ENCODE results near the gene MKNK2.

MKNK2 gene

GRCh38 chr19:2080336-2080988, 29.4 kb upstream of the MKNK2 start:
- DNase-seq (ENCODE audit: low read depth in 2 of 2) = no peak

- no peak for DNase-seq (ENCODE audit: low read depth in 2 of 2)
Observed at GRCh38 chr19:2079865-2080301, 28.8 kb upstream of the MKNK2 start.

DNA sequence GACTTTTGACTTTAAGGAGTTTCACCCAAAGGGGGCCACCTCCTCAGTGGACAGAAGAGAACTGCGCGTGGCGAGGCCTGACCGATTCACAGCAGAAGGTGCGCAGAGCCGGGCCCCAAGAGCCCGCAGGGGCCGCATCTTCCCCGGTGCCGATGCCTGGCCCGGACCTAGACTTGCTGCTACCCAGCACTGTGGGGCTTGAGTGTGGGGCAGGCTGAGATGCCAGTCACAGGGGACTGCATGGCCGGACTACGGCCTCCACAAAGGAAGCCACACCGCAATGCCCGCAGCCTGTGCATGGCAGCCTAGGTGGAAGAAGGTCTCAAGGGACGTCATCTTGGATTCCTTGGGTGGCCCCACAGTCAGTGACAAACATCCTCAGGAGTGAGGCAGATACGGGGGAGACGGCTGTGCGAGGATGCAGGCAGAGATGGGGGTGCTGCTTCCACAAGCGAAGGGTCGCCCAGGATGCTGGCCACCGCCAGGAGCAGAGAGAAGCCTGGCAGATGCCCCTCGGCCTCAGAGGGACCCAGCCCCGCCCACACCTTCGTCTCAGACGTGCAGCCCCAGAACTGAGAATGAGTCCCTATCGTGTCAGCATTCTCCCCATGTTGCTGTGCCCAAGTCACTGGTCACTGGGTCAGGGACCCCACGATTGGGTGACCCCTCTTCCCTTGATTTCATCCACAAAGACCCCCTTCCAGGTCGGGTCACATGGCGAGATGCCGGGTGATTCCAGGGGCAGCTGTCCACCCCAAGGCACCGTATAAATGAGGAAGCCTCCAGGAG, 28.2 kb upstream of the MKNK2 start:
- DNase-seq (ENCODE audit: low read depth in 2 of 2) = no peak

DNA sequence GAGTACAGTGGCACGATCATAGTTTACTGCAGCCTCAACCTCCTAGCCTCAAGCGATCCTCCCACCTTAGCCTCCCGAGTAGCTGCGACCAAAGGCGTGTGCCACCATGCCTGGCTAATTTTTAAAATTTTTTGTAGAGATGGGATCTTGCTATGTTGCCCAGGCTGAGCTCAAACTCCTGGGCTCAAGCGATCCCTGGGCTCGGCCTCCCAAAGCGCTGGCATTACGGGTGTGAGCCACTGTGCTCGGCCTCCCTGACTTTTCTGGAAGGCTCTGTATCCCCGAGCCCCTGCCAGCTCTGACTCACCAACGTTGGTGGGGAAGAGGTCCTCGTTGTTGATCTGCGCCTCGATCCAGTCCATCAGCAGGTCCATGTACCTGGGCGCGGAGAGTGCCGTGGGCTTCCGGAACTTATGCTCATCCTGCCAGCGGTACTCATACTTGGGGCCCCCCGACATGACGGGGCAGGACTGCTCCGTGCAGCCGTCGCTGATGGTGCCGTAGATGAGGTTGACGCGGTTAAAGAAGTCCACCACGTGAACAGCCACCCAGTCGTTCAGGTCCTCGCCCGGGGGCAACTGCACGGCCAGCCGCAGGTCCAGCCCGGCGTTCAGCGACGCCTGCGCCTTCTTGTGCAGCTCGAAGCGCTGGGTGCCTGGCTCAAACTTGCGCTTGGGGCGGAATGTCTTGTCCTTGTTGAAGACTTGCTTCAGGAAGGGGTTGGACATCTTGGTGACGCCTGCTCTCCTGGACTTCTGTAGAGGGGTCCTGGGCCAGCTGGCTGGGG, 27.0 kb upstream of the MKNK2 start:
- no peak for DNase-seq (ENCODE audit: low read depth in 2 of 2)

DNA sequence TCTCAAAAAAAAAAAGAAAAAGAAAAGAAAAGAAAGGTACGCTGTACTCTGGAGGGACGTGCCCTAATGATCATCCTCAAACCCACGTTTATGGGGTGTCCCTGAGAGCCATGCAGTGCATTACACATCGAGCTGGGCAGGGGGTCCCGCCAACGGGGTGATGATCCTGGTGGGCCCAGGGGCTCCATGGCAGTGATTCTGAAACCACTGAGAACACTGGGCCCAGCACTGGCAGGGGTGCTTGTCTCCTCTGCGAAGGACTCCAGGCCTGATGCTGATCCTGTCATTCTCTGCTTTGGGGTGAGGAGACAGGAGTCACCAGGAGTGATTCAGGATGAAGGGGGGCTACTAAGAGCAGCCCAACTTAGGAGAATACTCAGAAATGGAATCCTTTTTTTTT, 26.4 kb upstream of the MKNK2 start:
- DNase-seq (ENCODE audit: low read depth in 2 of 2) = no peak

DNA sequence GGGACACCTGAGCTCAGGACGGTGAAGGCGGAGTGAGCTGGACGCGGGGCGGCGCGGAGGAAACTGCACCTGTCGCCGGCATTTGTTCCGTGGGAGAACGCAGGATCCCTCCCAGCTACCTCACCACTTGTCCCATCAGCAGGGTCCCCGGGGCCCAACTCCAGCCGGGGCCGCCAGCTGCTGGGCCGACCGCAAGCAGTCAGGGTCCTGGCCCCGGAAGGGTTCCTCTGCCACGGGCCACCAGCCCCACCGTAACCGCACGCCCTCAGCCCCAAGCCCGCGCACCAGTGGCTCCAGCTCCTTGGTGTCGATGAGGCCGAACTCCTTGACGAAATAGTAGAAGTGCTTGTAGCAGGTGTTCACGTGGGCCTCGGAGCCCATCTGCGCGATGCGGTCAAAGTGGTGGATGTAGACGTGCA, 25.5 kb upstream of the MKNK2 start:
- DNase-seq (ENCODE audit: low read depth in 2 of 2) = no peak

- no peak for DNase-seq (ENCODE audit: low read depth in 2 of 2)
Observed at GRCh38 chr19:2072757-2073551, 21.9 kb upstream of the MKNK2 start.

DNA sequence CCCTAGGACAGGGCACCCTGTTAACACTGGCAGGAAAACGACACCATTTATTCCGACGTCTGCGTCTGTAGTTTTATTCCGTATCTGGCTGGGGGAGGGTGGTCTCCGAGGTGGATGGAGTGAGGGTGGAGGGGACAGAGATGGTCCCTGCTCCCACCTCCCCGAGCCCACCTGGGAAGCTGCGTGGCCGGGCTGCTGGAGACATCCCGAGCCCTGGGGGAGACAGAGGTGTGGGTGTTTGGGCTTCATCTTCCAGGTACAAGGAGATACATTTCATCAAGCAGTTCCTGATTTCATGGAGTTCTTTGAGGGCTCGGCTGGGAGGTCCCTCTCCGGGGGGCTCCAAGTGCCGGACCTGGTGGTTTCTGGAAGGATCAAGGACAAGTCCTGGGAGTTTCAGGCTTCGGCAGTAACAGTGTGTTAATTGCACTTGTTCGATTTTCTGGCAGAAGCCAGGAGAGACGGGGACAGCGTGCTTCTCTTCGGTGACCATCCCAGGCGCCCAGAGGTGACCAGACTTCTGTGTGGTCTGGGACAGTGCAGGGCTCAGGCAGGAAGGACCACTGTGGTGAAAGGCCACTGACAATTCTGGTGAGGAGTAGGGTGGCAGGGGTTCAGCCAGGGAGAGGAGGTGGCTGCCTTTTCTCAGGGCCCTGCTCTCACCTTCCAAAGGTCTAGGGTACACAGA, 20.1 kb upstream of the MKNK2 start:
- no peak for DNase-seq (ENCODE audit: low read depth in 2 of 2)

DNA sequence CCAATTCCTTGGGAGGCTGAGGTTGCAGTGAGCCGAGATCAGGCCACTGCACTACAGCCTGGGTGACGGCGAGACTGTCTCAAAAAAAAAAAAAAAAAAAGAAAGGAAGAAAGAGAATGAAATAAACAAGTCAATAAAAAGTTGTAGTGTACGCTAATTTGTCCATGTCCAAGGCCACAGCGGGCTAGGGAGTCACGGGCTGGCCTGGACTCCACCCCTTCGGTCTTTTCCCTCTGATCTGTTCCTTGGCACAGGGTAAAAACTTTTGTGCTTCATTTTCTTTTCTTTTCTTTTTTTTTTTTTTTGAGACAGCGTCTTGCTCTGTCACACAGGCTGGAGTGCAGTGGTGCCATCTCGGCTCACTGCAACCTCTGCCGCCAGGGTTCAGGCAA, 19.4 kb upstream of the MKNK2 start:
- no peak for DNase-seq (ENCODE audit: low read depth in 2 of 2)

DNA sequence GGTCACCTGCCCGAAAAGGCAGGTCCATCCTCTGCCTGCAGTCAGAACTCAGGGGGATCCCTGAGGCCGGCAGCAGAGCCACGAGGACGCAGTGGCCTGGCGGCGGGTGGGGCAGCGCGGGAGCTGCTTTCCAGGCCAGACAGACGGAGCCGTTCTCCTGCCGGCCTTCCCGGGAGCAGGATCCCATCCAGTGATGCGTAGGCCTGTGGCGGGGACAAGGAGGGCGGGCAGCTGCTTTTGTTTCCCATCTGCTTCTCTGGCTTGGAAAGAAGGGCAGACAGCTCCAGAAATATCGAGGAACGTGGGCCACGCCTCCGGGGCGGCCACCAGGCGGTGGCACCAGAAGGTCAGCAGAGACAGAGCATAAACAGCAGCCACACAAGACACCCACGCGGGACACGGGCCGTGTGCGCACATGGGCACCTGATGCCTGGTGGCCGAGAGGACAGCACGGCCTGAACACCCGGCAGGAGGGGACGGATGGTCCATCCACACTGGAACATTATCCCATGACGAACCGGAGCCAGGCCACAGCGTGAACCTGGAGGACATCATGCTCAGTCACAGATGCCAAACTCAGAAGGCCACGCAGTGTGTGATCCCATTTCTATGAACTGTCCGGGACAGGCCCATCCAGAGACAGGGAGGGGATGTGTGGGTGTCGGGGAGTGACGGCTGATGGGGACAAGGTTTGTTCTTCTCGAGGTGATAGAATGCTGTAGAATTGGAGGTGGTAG, 13.9 kb upstream of the MKNK2 start:
- no peak for DNase-seq (ENCODE audit: low read depth in 2 of 2)

DNA sequence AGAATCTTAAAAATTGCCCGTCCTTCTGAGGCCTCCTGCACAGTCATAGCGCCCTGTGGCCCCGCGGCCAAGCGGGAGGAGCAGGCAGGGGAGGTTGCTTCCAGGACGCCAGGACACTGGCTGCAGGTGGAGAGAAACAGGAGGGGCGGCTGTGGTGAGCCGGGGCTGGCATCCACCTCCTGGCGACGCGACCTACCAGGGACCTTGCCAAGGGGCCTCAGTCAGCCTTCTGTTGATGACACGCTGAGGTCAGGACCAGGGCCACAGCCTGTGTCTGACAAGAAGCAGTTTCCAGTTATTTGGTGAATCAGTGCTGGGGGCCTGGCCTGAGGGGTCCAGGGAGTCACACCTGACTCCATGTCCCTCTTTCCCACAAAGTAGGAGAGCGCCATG, 13.3 kb upstream of the MKNK2 start:
- DNase-seq (ENCODE audit: low read depth in 2 of 2) = no peak

DNA sequence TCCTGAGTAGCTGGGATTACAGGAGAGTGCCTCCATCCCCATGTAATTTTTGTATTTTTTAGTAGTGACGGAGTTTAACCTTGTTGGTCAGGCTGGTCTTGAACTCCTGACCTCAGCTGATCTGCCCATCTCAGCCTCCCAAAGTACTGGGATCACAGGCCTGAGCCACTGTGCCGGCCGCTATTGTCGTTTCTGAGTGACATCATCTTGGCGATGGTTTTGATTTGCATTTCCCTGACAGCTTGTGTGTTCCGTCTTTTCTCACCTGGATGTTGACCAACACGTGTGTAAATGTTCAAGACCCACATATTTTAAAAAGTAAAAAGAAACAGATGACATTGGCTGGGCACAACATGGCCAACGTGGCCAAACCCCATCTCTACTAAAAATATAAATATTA, 12.8 kb upstream of the MKNK2 start:
- DNase-seq (ENCODE audit: low read depth in 2 of 2) = no peak

- no peak for DNase-seq (ENCODE audit: low read depth in 2 of 2)
Observed at GRCh38 chr19:2062770-2063169, 11.7 kb upstream of the MKNK2 start.

- no peak for DNase-seq (ENCODE audit: low read depth in 2 of 2)
Observed at GRCh38 chr19:2062389-2062729, 11.3 kb upstream of the MKNK2 start.

DNA sequence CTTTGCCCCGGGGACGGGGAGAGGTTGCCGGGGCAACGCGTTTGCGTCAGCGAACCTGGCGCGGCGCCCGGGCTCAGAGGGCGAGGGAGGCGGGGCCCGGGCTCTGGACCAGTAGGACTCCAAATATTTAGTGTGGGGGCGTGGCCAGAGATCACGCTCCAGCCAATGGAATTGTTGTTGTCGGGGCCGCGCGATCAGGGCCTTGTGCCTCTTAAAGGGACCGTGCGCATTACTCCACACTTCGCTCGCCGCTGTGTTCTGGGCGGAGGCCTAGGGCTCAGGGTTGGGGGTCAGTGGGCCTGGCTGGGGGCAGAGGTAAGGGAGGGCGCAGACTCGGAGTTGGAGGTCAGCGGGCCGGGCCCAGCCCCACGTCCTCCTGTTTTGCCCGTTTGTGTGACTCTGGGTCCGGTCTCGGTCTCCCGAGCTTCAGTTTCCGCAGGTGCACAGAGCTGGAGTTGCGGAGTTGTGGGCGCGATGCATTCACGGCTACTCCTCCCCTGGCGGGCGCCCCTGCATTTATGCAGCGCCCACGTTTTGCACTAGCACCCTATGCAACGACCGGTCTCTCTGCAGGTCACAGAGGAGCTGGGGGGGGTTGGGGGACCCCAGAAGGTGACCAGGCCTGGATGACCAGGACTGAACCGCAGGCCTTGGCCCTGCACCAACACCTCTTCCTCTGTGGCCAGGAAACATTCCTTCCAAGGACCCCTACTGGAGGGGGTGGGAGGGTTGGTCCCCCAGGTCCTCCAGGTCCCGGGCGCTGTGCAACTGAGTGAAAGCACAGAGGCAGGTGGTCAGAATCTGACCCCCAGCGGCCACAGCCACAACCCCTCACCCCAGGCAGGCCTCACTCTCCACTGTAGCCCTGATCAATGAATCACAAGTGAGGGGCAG, 10.7 kb upstream of the MKNK2 start:
- DNase-seq (ENCODE audit: low read depth in 2 of 2) = peak; percentile 99

GRCh38 chr19:2060884-2061494, 9.9 kb upstream of the MKNK2 start:
- DNase-seq (ENCODE audit: low read depth in 2 of 2) = no peak

GRCh38 chr19:2059422-2060201, 8.6 kb upstream of the MKNK2 start:
- no peak for DNase-seq (ENCODE audit: low read depth in 2 of 2)
